B cell (primary cell): ENCODE measurements around the gene OR51D1. TPM values are rescaled to one million over a fixed set of nuclear protein-coding genes. Genes with fewer than 3 reads are reported as not detected.

Experiments used
- ATAC-seq: fragments of 200-7000 bp; cut with Tn5 transposase; one replicate; pipeline ENCODE4 v1.10.0; 2021; ENCODE audit warnings: low read depth, mild to moderate bottlenecking, moderate number of reproducible peaks, moderate library complexity
- CTCF ChIA-PET: fragments of 350-600 bp; sonication (Branson Sonifier 250); formaldehyde crosslinking; loops from one replicate; lab custom pipeline; 2021; ENCODE audit warnings: antibody characterized with exemption, inconsistent platforms; lab: Charles Lee
- POLR2A ChIA-PET: fragments of 350-600 bp; sonication (Branson Sonifier 250); formaldehyde crosslinking; loops from one replicate; lab custom pipeline; 2021; ENCODE audit warnings: antibody characterized with exemption; lab: Charles Lee
- DNase-seq: peaks from one replicate; pipeline ENCODE4 v3.0.0; 2013
- H2AFZ ChIP-seq: 2 replicates; pipeline ENCODE4 v1.6.1; 2012; ENCODE audit warnings: mild to moderate bottlenecking, low read depth, low read length; ENCODE audit not compliant: insufficient read depth, poor library complexity, severe bottlenecking
- H3K27ac ChIP-seq, 2 donors: 1 replicate in 1 of 2; 2 replicates in 1 of 2; pipeline ENCODE4 v1.5.1; 2012 to 2013; ENCODE audit warnings: low read length in 2 of 2, mild to moderate bottlenecking in 2 of 2, moderate library complexity in 1 of 2
- H3K27me3 ChIP-seq, 4 experiments: fragments of 200-600 bp in 1 of 4; sonication (generic) in 1 of 4; replicated peaks in 1 of 4; 1 replicate in 2 of 4; 2 replicates in 2 of 4; pipeline versions ENCODE4 v1.6.1 to v1.7.0; 2013 to 2016; ENCODE audit warnings: low read length in 3 of 4, mild to moderate bottlenecking in 2 of 4, mixed read lengths in 1 of 4, moderate library complexity in 1 of 4; ENCODE audit not compliant: insufficient read depth in 4 of 4, control insufficient read depth in 3 of 4; ENCODE audit errors: control extremely low read depth in 1 of 4
- H3K36me3 ChIP-seq, 2 experiments: replicated peaks in 1 of 2; 1 replicate in 1 of 2; 2 replicates in 1 of 2; pipeline versions ENCODE4 v1.6.1 to v1.7.1; 2013; ENCODE audit warnings: low read length in 1 of 2; ENCODE audit not compliant: insufficient read depth in 2 of 2, control insufficient read depth in 1 of 2; ENCODE audit errors: control extremely low read depth in 1 of 2, extremely low read depth in 1 of 2
- H3K4me1 ChIP-seq, 2 donors: fragments of 200-600 bp in 1 of 2; sonication (generic) in 1 of 2; 1 replicate in 1 of 2; 2 replicates in 1 of 2; pipeline versions ENCODE4 v1.5.1 to v1.6.1; 2013 to 2017; ENCODE audit warnings: low read length in 2 of 2; ENCODE audit not compliant: control insufficient read depth in 2 of 2, insufficient read depth in 2 of 2
- H3K4me2 ChIP-seq: replicated peaks from 2 replicates; pipeline ENCODE3; 2012; ENCODE audit warnings: mild to moderate bottlenecking, low read depth, low read length; ENCODE audit not compliant: poor library complexity, severe bottlenecking
- H3K4me3 ChIP-seq, 5 experiments: fragments of 200-600 bp in 1 of 5; sonication (generic) in 1 of 5; 1 replicate in 3 of 5; 2 replicates in 2 of 5; pipeline versions ENCODE4 v1.5.1 to v1.7.0; 2011 to 2016; ENCODE audit warnings: low read length in 4 of 5, mild to moderate bottlenecking in 4 of 5, low read depth in 2 of 5, control low read depth in 1 of 5, moderate library complexity in 1 of 5; ENCODE audit not compliant: insufficient read depth in 1 of 5; ENCODE audit errors: control extremely low read depth in 1 of 5, extremely low read depth in 1 of 5
- H3K79me2 ChIP-seq: fragments of 200-600 bp; sonication (generic); one replicate; pipeline ENCODE4 v1.6.0; 2016; ENCODE audit warnings: low read length; ENCODE audit not compliant: control insufficient read depth, insufficient read depth
- H3K9ac ChIP-seq: fragments of 200-600 bp; sonication (generic); 2 replicates; pipeline ENCODE4 v1.6.1; 2017; ENCODE audit warnings: mild to moderate bottlenecking, low read length, moderate library complexity
- H3K9me3 ChIP-seq, 3 donors: one replicate each; pipeline versions ENCODE4 v1.6.1 to v1.7.1; 2013; ENCODE audit warnings: low read length in 2 of 3; ENCODE audit not compliant: control insufficient read depth in 2 of 3, insufficient read depth in 1 of 3; ENCODE audit errors: control extremely low read depth in 1 of 3
- H4K20me1 ChIP-seq: 2 replicates; pipeline ENCODE4 v1.6.0; 2012; ENCODE audit warnings: mild to moderate bottlenecking, low read length; ENCODE audit not compliant: insufficient read depth, control insufficient read depth, poor library complexity, severe bottlenecking
- H3K27ac Mint-ChIP-seq: one replicate; pipeline ENCODE4 v1.8.0; 2021; ENCODE audit warnings: mixed read lengths
- H3K27me3 Mint-ChIP-seq: one replicate; pipeline ENCODE4 v1.8.0; 2021; ENCODE audit warnings: mixed read lengths
- H3K4me1 Mint-ChIP-seq: one replicate; pipeline ENCODE4 v1.8.0; 2021; ENCODE audit warnings: mixed read lengths
- H3K4me3 Mint-ChIP-seq: one replicate; pipeline ENCODE4 v1.8.0; 2021; ENCODE audit warnings: mixed read lengths
- H3K9me3 Mint-ChIP-seq: one replicate; pipeline ENCODE4 v1.8.0; 2022; ENCODE audit warnings: mixed read lengths; ENCODE audit not compliant: insufficient read depth
- EZH2 ChIP-seq: IDR thresholded peaks from 2 replicates; pipeline ENCODE4 v1.6.1; 2012; ENCODE audit warnings: borderline replicate concordance, low read depth, mild to moderate bottlenecking, moderate library complexity, low read length; ENCODE audit not compliant: insufficient read depth, poor library complexity, severe bottlenecking
- WGBS: methylation state at CpG from one replicate; pipeline ENCODE4 v1.1.5; 2013; ENCODE audit warnings: missing lambda C conversion rate; ENCODE audit not compliant: insufficient coverage; 5-methylcytosine and 5-hydroxymethylcytosine counted together
- intact Hi-C: fragments of 100-400 bp; cut with micrococcal nuclease; formaldehyde crosslinking; loops from one replicate; pipeline ENCODE4 v1.10.0; 2022
- polyA plus RNA-seq: library from polyadenylated mRNA; depleted of rRNA; stranded (reverse); fragments of >200 nt; gene quantifications from 2 replicates; pipeline ENCODE4 v1.2.3, GENCODE V29; 2012
- total RNA-seq, 2 donors: library from RNA; stranded (reverse); fragments of 120-200 nt in 1 of 2; gene quantifications; 1 replicate in 1 of 2; 2 replicates in 1 of 2; pipeline versions ENCODE4 v1.2.3 to v1.2.4, GENCODE V29; 2013 to 2022
- TF ChIP-seq, protein P1 (sequence below): fragments of 200-600 bp; IDR thresholded peaks from one replicate; pipeline ENCODE4 v1.8.0; 2022; ENCODE audit warnings: antibody characterized with exemption, mild to moderate bottlenecking

The OR51D1 gene
- total and polyA plus RNA-seq, 2 donors (not counting 1 experiment from before 2014, with no cell fraction given): not detected

DNA sequence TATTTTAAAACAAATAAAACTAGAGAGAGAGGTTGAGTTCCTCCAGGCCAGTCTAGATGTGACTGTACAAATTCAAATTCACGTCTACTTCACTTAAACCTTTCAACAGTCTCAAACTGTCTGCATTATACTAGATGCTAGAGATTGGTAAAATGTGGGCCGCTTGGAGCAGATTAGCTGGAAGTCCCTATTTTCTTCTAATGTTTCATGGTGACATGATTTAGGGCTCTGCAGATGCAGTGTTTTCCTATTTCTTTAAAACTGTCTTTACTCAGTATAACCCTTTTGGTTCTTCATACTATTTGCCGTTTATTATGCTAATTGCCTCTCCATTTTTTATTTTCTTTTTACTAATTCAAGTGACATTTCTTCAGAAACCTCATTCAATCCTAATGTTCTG lies 26.9 kb downstream of the OR51D1 start:
- no peaks in the 10 kb centered on the region for H3K79me2 ChIP-seq

DNA sequence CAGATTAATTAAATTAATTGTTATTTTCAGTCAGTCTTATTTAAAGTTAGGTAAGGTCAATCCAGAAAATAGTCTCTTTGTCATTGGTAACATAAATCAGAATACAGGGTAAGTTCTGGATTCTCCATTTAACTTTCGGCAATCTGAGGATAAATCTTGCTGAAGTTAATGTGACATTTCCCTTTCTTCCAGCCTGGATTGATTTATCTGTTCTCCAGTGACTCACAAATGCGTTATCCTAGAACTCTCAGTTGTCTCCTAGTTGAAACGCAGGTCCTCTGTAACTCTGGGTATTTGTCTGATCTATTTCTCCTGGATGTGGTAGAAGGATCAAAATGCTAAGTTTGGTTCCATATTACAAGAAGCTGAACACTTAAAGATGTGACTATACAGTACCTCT lies 27.5 kb downstream of the OR51D1 start:
- no peak overlapping the region for H3K9ac ChIP-seq
- no peak overlapping the region for H3K4me2 ChIP-seq
- no CpG with 5 or more reads among the region's 3 CpGs for WGBS
- ChIA-PET POLR2A (no interaction called here), CTCF (no interaction called here)
- H3K36me3 ChIP-seq: no peaks in the 10 kb centered on the region
- H3K4me1 ChIP-seq: no peaks in the 10 kb centered on the region
- H2AFZ ChIP-seq: no peak overlapping the region
- Mint-ChIP-seq H3K27ac (no peak overlapping the region), H3K9me3 (no peaks in the 10 kb centered on the region), H3K4me3 (no peak overlapping the region), H3K4me1 (no peaks in the 10 kb centered on the region), H3K27me3 (peaks cover 18% of the 10 kb centered on the region)
- no peaks in the 10 kb centered on the region for H3K9me3 ChIP-seq
- intact Hi-C loops: no loop called here
- no peak overlapping the region for H3K4me3 ChIP-seq
- no peak for ATAC-seq
- TF ChIP-seq, protein P1, sequence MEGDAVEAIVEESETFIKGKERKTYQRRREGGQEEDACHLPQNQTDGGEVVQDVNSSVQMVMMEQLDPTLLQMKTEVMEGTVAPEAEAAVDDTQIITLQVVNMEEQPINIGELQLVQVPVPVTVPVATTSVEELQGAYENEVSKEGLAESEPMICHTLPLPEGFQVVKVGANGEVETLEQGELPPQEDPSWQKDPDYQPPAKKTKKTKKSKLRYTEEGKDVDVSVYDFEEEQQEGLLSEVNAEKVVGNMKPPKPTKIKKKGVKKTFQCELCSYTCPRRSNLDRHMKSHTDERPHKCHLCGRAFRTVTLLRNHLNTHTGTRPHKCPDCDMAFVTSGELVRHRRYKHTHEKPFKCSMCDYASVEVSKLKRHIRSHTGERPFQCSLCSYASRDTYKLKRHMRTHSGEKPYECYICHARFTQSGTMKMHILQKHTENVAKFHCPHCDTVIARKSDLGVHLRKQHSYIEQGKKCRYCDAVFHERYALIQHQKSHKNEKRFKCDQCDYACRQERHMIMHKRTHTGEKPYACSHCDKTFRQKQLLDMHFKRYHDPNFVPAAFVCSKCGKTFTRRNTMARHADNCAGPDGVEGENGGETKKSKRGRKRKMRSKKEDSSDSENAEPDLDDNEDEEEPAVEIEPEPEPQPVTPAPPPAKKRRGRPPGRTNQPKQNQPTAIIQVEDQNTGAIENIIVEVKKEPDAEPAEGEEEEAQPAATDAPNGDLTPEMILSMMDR: no peak
- no peak for TF ChIP-seq EZH2
- H3K27ac ChIP-seq: no peak overlapping the region
- H3K79me2 ChIP-seq: no peaks in the 10 kb centered on the region
- H4K20me1 ChIP-seq: no peaks in the 10 kb centered on the region
- H3K27me3 ChIP-seq: peaks cover 0 to 3% (median under 1%) of the 10 kb centered on the region in 4 experiments
- DNase-seq: no peak

More for the DNA sequence above, 26.9 kb downstream of the OR51D1 start:
- WGBS: 100% methylated on average over 1 of the region's 3 CpGs
- peaks cover 13% of the 10 kb centered on the region for H3K27me3 Mint-ChIP-seq
- Histone ChIP-seq H3K27me3 (peaks cover 0 to 3% (median under 1%) of the 10 kb centered on the region in 4 experiments), H3K9me3 (no peaks in the 10 kb centered on the region), H3K4me1 (no peaks in the 10 kb centered on the region), H3K36me3 (no peaks in the 10 kb centered on the region), H3K9ac (no peak overlapping the region), H3K27ac (no peak overlapping the region), H2AFZ (no peak overlapping the region), H3K4me2 (no peak overlapping the region), H3K4me3 (no peak overlapping the region), H4K20me1 (no peaks in the 10 kb centered on the region)
- H3K4me3 Mint-ChIP-seq: no peak overlapping the region
- intact Hi-C loops: no loop called here
- H3K9me3 Mint-ChIP-seq: no peaks in the 10 kb centered on the region
- no peaks in the 10 kb centered on the region for H3K4me1 Mint-ChIP-seq
- ChIA-PET CTCF (no interaction called here), POLR2A (no interaction called here)
- H3K27ac Mint-ChIP-seq: no peak overlapping the region
- DNase-seq (no peak), ATAC-seq (no peak)
- no peak for TF ChIP-seq EZH2
- TF ChIP-seq, protein P1: no peak
